Renal pelvis (tissue), 12 donors: Measurements from ENCODE around the gene TXN. TPM values are rescaled to one million over a fixed set of nuclear protein-coding genes. Genes with fewer than 3 reads are reported as not detected.

Source experiments
- DNase-seq: peaks from one replicate; pipeline ENCODE4 v3.0.0-alpha.2; 2013
- long read RNA-seq, 16 experiments: transcript quantifications; one replicate each; lab custom pipeline, GENCODE V29; 2026
- polyA plus RNA-seq, 3 donors: library from polyadenylated mRNA; unstranded; fragments of 120-200 nt; gene quantifications; one replicate each; pipeline ENCODE4 v1.2.1, GENCODE V29; 2013; ENCODE audit not compliant: insufficient read length in 3 of 3

Gene TXN
- polyA plus RNA-seq, result 100 to 1,000 TPM; 212 to 219 (median 214) TPM
- long read RNA-seq, donor 1, transcript TXN-202 (5 exons, 869 nt), result major isoform, 359 of 377 reads
- long read RNA-seq, donor 1, partial matches to known transcripts, result 15 of 377 reads
- long read RNA-seq, donor 1, other reads (novel, unspliced or antisense), result 0 of 377 reads
- long read RNA-seq, donor 2, transcript TXN-202 (5 exons, 869 nt), result major isoform, 358 of 385 reads
- long read RNA-seq, donor 2, partial matches to known transcripts, result 27 of 385 reads
- long read RNA-seq, donor 2, other reads (novel, unspliced or antisense), result 0 of 385 reads
- long read RNA-seq, donor 3, transcript TXN-203 (2 exons, 540 nt), result minor isoform, 10 of 341 reads
- long read RNA-seq, donor 3, transcript TXN-202 (5 exons, 869 nt), result major isoform, 303 of 341 reads
- long read RNA-seq, donor 3, partial matches to known transcripts, result 28 of 341 reads
- long read RNA-seq, donor 3, other reads (novel, unspliced or antisense), result 0 of 341 reads
- long read RNA-seq, donor 4, transcript TXN-202 (5 exons, 869 nt), result major isoform, 458 of 534 reads
- long read RNA-seq, donor 4, transcript TXN-203 (2 exons, 540 nt), result minor isoform, 8 of 534 reads
- long read RNA-seq, donor 4, partial matches to known transcripts, result 56 of 534 reads
- long read RNA-seq, donor 4, other reads (novel, unspliced or antisense), result 10 of 534 reads
- long read RNA-seq, donor 5, transcript TXN-202 (5 exons, 869 nt), result major isoform, 265 of 282 reads
- long read RNA-seq, donor 5, partial matches to known transcripts, result 10 of 282 reads
- long read RNA-seq, donor 5, other reads (novel, unspliced or antisense), result 5 of 282 reads
- long read RNA-seq, donor 6, transcript TXN-203 (2 exons, 540 nt), result minor isoform, 6 of 361 reads
- long read RNA-seq, donor 6, transcript TXN-202 (5 exons, 869 nt), result major isoform, 292 of 361 reads
- long read RNA-seq, donor 6, partial matches to known transcripts, result 63 of 361 reads
- long read RNA-seq, donor 6, other reads (novel, unspliced or antisense), result 0 of 361 reads
- long read RNA-seq, donor 7, transcript TXN-202 (5 exons, 869 nt), result major isoform, 407 of 459 reads
- long read RNA-seq, donor 7, transcript TXN-203 (2 exons, 540 nt), result minor isoform, 8 of 459 reads
- long read RNA-seq, donor 7, partial matches to known transcripts, result 32 of 459 reads
- long read RNA-seq, donor 7, other reads (novel, unspliced or antisense), result 12 of 459 reads
- long read RNA-seq, donor 8, transcript TXN-202 (5 exons, 869 nt), result major isoform, 92 of 99 reads
- long read RNA-seq, donor 8, partial matches to known transcripts, result 6 of 99 reads
- long read RNA-seq, donor 8, other reads (novel, unspliced or antisense), result 0 of 99 reads
- long read RNA-seq, donor 9, transcript TXN-202 (5 exons, 869 nt), result major isoform, 424 of 504 reads
- long read RNA-seq, donor 9, partial matches to known transcripts, result 70 of 504 reads
- long read RNA-seq, donor 9, other reads (novel, unspliced or antisense), result 6 of 504 reads
- long read RNA-seq, donor 10, transcript TXN-202 (5 exons, 869 nt), result major isoform, 302 of 345 reads
- long read RNA-seq, donor 10, transcript TXN-203 (2 exons, 540 nt), result minor isoform, 5 of 345 reads
- long read RNA-seq, donor 10, partial matches to known transcripts, result 38 of 345 reads
- long read RNA-seq, donor 10, other reads (novel, unspliced or antisense), result 0 of 345 reads
- long read RNA-seq, donor 11, transcript TXN-202 (5 exons, 869 nt), result major isoform, 226 of 248 reads
- long read RNA-seq, donor 11, partial matches to known transcripts, result 19 of 248 reads
- long read RNA-seq, donor 11, other reads (novel, unspliced or antisense), result 0 of 248 reads
- long read RNA-seq, donor 12, transcript TXN-202 (5 exons, 869 nt), result major isoform, 402 of 440 reads
- long read RNA-seq, donor 12, partial matches to known transcripts, result 29 of 440 reads
- long read RNA-seq, donor 12, other reads (novel, unspliced or antisense), result 7 of 440 reads
- long read RNA-seq, donor 13, transcript TXN-202 (5 exons, 869 nt), result major isoform, 214 of 252 reads
- long read RNA-seq, donor 13, partial matches to known transcripts, result 33 of 252 reads
- long read RNA-seq, donor 13, other reads (novel, unspliced or antisense), result 0 of 252 reads
- long read RNA-seq, donor 14, result 0 reads
- long read RNA-seq, donor 15, transcript TXN-202 (5 exons, 869 nt), result major isoform, 448 of 509 reads
- long read RNA-seq, donor 15, transcript TXN-203 (2 exons, 540 nt), result minor isoform, 7 of 509 reads
- long read RNA-seq, donor 15, partial matches to known transcripts, result 44 of 509 reads
- long read RNA-seq, donor 15, other reads (novel, unspliced or antisense), result 10 of 509 reads
- long read RNA-seq, donor 16, transcript TXN-202 (5 exons, 869 nt), result major isoform, 371 of 442 reads
- long read RNA-seq, donor 16, partial matches to known transcripts, result 63 of 442 reads
- long read RNA-seq, donor 16, other reads (novel, unspliced or antisense), result 5 of 442 reads

GRCh38 chr9:110256380-110257096 lies at the start of gene TXN:
TXN (minus strand) TSS chr9:110256507; CDS start chr9:110256435, 72 bp downstream.
- peak; percentile 83 for DNase-seq

- DNase-seq, result no peak
These were observed 46.8 kb upstream of the TXN start for GRCh38 chr9:110303133-110303532.

GRCh38 chr9:110298043-110298605 lies 41.8 kb upstream of the TXN start:
- DNase-seq, result no peak

GRCh38 chr9:110293248-110293647 lies 36.9 kb upstream of the TXN start:
- no peak for DNase-seq

- DNase-seq, result no peak
These were observed 35.7 kb upstream of the TXN start for GRCh38 chr9:110291921-110292557.

- DNase-seq, result no peak
These were observed 33.7 kb upstream of the TXN start for GRCh38 chr9:110290001-110290400.

GRCh38 chr9:110288503-110288902 lies 32.2 kb upstream of the TXN start:
- DNase-seq, result no peak

GRCh38 chr9:110287289-110287680 lies 31.0 kb upstream of the TXN start:
- no peak for DNase-seq

- no peak for DNase-seq
These were observed 28.0 kb upstream of the TXN start for GRCh38 chr9:110284211-110284844.

GRCh38 chr9:110283751-110284150 lies 27.4 kb upstream of the TXN start:
- no peak for DNase-seq

GRCh38 chr9:110282739-110283081 lies 26.4 kb upstream of the TXN start:
- no peak for DNase-seq

GRCh38 chr9:110282018-110282738 lies 25.9 kb upstream of the TXN start:
- no peak for DNase-seq

GRCh38 chr9:110278080-110278707 lies 21.9 kb upstream of the TXN start:
- no peak for DNase-seq

GRCh38 chr9:110276781-110277180 lies 20.5 kb upstream of the TXN start:
- no peak for DNase-seq

GRCh38 chr9:110270211-110270995 lies 14.1 kb upstream of the TXN start:
- no peak for DNase-seq
